GM21367 (cell line): ENCODE results near the gene EIF1AX.
A peak's percentile ranks its signal among the peaks of the same experiment; 100 is the strongest.
"Not testable (repeated sequence)": the region's sequence is repeated elsewhere in the genome, so short reads cannot be mapped to it uniquely, and the experiment has no call there.

Experiments used
- ATAC-seq: cut with Tn5 transposase; IDR thresholded peaks from one replicate; pipeline ENCODE4 v1.9.1; 2021; ENCODE audit not compliant: unreplicated experiment

The EIF1AX gene, protein sequence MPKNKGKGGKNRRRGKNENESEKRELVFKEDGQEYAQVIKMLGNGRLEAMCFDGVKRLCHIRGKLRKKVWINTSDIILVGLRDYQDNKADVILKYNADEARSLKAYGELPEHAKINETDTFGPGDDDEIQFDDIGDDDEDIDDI

GRCh38 chrX:20141281-20142220, at the start of gene EIF1AX:
EIF1AX (minus strand) TSS chrX:20141838; CDS start chrX:20141640, 198 bp downstream.
- ATAC-seq = peak; percentile 98

DNA sequence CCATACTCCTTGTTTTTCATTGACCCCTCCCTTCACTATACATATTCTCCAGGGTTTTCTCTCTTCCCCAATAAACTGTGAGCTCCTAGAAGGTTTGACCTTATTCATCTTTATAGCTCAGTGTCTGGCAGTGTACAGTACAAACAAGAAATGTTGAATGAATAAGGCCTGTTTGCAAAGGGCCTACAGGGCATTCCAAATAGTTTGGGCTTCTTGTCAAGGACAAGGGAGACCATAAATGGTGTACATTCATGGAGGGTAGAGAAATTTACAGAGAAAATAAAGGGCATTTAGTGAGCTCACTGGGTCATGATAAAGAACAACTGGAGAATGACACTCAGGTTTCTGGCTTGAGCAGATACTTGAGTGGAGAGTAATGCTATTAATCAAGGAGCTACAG, 47.5 kb upstream of the EIF1AX start:
- no peak for ATAC-seq

DNA sequence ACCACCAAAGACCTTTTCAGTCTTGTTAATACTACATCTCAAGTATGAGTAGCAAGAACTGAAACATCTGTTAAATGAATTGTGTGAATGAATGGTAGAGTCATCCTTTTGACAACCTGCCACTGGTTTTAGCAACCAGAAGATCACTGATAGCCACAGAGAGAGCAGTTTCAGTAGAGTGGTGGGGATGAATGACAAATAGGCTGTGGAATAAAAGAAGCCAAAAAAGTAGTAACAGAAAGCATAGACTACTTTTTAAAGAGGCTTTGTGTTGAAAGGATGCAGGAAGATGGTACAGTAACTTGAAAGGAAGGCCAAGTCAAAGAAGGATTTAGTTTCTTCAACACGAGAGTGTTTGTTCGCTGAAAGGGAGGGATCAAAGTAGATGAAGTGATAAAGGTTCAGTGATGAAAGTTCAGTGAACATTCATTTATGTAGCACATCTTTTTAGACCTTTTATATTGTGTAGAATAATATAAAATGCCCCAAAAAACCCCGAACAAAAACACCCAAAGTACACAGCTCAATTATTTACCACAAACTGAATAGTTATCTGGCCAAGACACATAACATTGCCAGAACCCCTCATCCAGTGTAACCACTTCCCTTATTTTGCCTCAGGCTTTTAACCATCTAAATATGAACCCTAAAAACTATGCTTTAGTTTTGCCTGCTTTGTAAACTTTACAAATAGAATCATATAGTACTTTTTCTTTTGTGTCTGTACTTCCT, 40.1 kb upstream of the EIF1AX start:
- no peak for ATAC-seq

GRCh38 chrX:20177093-20177492, 35.5 kb upstream of the EIF1AX start:
- no peak for ATAC-seq

GRCh38 chrX:20173856-20174255, 32.2 kb upstream of the EIF1AX start:
- no peak for ATAC-seq

DNA sequence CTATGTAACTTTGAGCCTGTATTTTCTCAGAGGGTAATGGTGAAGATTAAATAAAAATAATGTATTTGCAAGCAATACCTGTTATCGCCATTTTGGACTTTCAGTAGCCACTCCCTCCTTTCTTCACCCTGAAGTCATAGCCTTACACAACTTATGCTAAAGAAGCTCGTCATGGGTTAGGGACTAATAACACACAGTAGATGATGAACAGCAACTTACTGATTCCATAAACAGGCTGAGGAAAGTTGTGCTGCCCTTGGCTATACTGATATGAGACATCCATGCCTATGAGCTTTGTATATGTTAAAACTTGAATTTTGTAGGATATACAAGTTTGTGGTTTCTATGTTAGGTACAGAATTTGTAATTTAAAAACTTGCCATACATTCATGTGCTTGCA, 31.7 kb upstream of the EIF1AX start:
- no peak for ATAC-seq

GRCh38 chrX:20171887-20172286, 30.2 kb upstream of the EIF1AX start:
- ATAC-seq = no peak

GRCh38 chrX:20162516-20162915, 20.9 kb upstream of the EIF1AX start:
- not testable (repeated sequence) for ATAC-seq

GRCh38 chrX:20159797-20160385, 18.3 kb upstream of the EIF1AX start:
- no peak for ATAC-seq

DNA sequence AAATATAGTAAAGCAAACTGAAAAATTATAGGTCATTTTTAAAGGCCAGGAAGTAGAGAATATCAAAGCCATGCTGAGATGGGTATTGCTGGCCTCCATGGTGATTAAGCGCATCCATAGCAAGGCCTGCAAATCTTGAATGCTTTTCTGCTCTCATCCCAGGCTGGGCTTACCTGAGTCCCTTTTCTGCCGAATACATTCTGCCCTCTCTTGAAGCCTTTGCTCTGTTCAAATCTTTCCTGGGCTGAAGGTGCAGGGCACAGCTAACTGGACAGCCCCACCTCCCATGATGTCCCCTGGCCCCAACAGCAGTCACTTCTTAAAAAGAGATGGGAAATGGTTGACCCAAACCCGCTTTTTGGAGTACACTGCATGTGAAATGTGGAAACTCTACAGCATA, 10.1 kb upstream of the EIF1AX start:
- ATAC-seq = no peak

DNA sequence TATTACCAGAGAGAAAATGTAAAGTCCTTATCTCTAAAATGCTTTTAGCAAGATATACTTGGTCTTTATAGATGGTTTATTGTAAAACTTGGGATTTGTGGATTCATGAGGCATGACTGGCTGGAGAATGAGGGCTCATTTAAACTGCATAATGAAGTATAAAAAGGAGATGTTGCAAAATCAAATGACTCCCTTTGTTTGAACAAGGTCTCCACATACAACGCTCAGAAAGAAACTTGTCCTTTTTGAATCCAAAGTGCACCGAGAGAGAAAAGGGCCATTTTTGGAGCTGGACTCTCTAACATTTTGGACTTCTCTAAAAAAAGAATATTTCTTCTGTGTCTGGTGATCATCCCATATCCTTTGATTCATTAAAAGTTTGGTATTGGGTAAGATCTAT, 7.7 kb upstream of the EIF1AX start:
- no peak for ATAC-seq

DNA sequence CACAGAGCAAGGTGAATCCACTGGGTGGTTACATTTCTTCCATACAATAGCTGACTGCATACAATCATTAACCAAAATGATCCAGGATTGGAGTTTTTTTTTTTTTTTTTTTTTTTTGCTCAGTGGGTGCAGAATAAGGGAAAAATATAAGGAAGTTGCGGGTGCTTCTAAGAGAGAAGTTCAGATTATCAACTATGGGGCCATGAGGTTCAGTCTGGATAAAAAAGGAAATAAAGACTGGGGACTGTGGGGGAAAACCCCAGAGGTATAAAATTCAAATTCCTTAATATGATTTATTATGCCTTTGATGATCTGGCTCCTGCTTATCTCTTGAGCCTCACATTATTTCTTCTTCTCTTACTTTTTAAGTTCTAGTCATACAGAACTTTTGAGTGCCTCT, 5.9 kb upstream of the EIF1AX start:
- ATAC-seq = no peak

GRCh38 chrX:20144491-20144890, 2.9 kb upstream of the EIF1AX start:
- ATAC-seq = no peak

DNA sequence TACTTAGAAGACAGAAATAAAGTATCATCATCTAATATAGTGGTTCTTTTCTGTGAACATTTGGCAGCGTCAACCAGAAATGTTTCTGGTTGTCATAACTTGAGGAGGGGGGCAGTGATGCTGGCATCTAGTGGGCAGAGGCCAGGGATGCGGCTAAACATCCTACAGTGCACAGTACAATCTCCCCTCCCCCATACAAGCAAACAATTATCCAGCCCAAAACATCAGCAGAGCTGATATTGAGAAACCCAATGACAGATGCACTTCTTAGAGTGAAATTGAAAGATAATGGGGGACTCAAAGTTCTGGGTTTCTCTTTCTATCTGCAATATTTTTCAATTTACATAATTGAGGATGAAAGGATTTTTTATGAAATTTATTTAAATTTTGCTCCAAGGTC, 1.9 kb upstream of the EIF1AX start:
- no peak for ATAC-seq

DNA sequence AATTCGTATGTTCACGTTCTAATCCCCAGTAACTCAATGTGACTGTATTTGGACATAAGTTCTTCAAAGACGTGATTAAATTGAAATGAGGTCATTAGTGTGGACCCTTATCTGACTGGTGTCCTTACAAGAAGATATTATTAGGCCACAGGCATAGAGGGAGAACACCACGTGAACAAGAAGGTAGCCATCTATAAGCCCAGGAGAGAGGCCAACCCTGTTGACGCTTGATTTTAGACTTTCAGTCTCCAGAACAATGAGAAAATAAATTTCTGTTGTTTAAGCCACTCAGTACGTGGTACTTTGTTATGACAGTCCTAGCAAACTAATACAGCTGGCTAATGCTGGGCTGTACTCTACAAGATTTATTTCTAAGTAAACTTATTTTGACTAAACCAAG, 1.5 kb upstream of the EIF1AX start:
- ATAC-seq = no peak

- no peak for ATAC-seq
These were observed 1.2 kb downstream of the EIF1AX start for GRCh38 chrX:20140420-20140819.

DNA sequence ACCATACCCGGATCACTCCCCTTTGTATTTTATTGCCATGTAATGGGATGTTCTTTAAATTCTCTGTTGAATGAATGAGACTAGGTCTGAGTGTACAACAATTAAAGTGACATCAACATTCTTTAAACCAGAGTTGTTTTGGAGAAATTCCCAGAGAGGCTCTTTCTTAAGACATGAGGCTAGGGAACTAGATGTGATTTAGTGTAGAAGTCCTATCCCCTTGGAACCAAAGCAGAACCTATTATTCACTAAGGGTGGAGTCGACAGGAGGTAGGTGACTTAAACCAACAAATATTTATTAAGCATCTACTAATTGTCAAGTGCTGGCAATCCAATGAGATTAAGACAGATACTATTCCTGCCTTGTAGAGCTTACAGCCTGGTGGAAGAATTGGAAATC, 1.7 kb downstream of the EIF1AX start:
- ATAC-seq = no peak

- no peak for ATAC-seq
These were observed 5.7 kb downstream of the EIF1AX start for GRCh38 chrX:20135944-20136343.

DNA sequence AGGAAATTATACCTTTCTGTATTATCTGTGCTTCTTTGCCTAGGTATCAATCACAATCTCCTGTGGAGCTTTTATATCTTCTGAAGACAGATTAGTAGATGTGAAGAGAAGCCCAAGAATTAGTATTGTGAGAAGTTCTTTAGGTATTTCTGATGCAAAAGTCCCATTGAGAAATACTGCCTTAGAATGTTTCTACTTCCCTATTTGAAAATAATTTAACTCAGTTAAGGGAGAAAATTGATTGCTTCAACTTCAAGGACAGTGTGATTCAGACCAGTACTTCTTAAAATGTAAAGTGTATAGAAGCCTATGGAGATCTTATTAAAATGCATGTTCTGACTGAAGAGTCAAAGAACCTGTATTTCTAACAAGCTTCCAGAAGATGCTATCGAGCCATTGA, 9.0 kb downstream of the EIF1AX start:
- ATAC-seq = no peak

- no peak for ATAC-seq
These were observed 11.3 kb downstream of the EIF1AX start for GRCh38 chrX:20130357-20130756.

DNA sequence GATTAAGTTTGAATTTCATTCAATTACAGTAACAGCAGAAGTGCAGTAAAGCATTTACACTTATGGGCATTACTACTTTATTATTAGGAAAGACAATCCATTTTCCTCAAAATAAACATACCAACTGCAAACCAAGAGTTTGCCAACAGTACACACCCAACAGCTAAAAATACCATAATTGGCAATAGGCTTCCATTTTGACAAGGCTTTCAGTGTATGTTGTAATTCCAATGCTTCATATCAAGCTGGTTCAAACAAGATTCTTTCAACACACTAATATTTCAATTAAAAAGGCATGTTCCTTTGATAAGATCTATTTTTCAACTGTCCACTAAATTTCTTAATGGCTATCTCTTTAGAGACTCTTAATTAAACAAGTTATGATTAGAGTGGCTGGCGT, 12.1 kb downstream of the EIF1AX start:
- no peak for ATAC-seq

GRCh38 chrX:20128670-20129069, 13.0 kb downstream of the EIF1AX start:
- no peak for ATAC-seq
